Kidney tubule cell (primary cell): Measurements from ENCODE around the gene ASPSCR1.

Source experiments
- DNase-seq: peaks from one replicate; pipeline ENCODE4 v3.0.0-alpha.2; 2018; ENCODE audit warnings: low spot score

Gene ASPSCR1, protein sequence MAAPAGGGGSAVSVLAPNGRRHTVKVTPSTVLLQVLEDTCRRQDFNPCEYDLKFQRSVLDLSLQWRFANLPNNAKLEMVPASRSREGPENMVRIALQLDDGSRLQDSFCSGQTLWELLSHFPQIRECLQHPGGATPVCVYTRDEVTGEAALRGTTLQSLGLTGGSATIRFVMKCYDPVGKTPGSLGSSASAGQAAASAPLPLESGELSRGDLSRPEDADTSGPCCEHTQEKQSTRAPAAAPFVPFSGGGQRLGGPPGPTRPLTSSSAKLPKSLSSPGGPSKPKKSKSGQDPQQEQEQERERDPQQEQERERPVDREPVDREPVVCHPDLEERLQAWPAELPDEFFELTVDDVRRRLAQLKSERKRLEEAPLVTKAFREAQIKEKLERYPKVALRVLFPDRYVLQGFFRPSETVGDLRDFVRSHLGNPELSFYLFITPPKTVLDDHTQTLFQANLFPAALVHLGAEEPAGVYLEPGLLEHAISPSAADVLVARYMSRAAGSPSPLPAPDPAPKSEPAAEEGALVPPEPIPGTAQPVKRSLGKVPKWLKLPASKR

GRCh38 chr17:81977211-81977808 is at the start of gene ASPSCR1:
TSS of gene ASPSCR1 (plus strand) at chr17:81977629. CDS start at chr17:81977647, 18 bp downstream.
- peak; percentile 92 for DNase-seq

DNA sequence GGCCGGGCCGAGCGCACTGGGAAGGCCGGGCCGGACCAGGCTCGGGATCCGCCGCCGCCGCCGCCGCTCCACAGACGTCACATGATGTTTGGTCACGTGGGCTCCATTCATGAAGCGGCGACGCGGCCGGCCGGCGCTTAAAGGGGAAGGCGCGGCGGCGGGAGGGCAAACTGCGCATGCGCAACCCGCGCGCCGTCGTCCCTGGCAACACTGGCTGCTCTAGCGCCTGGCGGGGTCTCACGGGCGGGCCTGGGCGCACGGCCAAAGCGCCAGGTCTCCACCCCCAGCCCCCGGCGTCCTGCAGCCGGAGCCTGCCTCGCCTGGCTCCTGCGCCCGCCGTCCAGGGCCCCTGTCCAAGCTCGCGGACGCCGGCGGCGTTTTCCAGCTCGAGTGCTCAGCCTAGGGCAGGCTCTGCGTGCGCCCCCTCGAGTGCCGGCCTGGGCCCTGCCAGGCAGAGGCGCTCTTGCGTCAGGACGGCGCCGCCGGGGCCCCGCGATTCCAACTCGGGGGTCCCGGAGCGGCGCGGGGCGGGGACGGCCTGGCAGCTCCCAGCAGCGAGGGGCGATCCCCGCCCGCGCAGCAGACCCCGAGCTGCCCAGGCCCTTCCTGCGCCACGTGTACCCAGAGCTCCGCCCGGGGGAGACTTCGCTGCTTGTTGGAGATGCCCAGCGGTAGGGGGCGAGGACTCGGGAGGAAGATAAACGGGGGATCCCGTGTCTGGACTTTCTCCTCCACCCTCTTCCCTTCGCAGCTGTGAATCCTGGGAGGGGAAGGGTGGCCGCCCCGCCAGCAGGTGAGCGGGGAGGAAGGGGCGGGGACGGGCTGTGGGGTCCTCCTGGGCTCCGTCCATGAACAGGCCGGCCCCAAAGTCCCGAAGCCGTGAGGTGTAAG is 49.5 kb upstream of the ASPSCR1 start, which contains the start of gene MAFG:
Gene MAFG, minus strand, starts transcription at position 83 of the 891 bp plus-strand sequence. CDS start 4,550 bp downstream, outside the sequence.
- DNase-seq, result peak; percentile 95

GRCh38 chr17:81928544-81929252 is 48.7 kb upstream of the ASPSCR1 start:
- DNase-seq, result peak; percentile 23

- no peak for DNase-seq
Measured at GRCh38 chr17:81929253-81930141, 47.9 kb upstream of the ASPSCR1 start.

- peak; percentile 11 for DNase-seq
Measured at GRCh38 chr17:81930142-81931125, 47.0 kb upstream of the ASPSCR1 start.

GRCh38 chr17:81931189-81931556 is 46.3 kb upstream of the ASPSCR1 start:
- DNase-seq, result no peak

- DNase-seq, result no peak
Measured at GRCh38 chr17:81931557-81932332, 45.7 kb upstream of the ASPSCR1 start.

- DNase-seq, result no peak
Measured at GRCh38 chr17:81932333-81932983, 45.0 kb upstream of the ASPSCR1 start.

GRCh38 chr17:81933178-81933699 is 44.2 kb upstream of the ASPSCR1 start:
- DNase-seq, result no peak

- DNase-seq, result no peak
Measured at GRCh38 chr17:81934098-81934757, 43.2 kb upstream of the ASPSCR1 start.

- DNase-seq, result no peak
Measured at GRCh38 chr17:81934850-81935708, 42.4 kb upstream of the ASPSCR1 start.

DNA sequence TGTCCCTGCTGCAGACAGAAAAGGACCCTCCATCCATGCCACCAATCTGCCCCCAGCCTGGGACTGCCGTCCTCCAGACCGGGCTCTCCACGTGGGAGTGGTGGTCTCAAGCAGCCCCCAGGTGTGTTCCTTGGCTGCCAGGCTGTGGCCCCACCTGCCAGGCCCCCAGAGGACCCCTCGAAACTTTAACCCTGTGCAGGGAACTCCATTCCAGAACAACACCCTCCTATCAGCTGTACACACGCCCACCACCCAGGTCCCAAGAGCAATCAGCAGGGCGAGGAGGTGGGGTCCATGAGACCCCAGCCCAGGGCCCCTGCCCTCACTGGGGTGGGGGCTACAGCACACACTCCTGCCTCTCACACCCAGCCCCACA is 41.7 kb upstream of the ASPSCR1 start:
- no peak for DNase-seq

- no peak for DNase-seq
Measured at GRCh38 chr17:81939218-81939617, 38.2 kb upstream of the ASPSCR1 start.

- DNase-seq, result no peak
Measured at GRCh38 chr17:81939881-81940385, 37.5 kb upstream of the ASPSCR1 start.

DNA sequence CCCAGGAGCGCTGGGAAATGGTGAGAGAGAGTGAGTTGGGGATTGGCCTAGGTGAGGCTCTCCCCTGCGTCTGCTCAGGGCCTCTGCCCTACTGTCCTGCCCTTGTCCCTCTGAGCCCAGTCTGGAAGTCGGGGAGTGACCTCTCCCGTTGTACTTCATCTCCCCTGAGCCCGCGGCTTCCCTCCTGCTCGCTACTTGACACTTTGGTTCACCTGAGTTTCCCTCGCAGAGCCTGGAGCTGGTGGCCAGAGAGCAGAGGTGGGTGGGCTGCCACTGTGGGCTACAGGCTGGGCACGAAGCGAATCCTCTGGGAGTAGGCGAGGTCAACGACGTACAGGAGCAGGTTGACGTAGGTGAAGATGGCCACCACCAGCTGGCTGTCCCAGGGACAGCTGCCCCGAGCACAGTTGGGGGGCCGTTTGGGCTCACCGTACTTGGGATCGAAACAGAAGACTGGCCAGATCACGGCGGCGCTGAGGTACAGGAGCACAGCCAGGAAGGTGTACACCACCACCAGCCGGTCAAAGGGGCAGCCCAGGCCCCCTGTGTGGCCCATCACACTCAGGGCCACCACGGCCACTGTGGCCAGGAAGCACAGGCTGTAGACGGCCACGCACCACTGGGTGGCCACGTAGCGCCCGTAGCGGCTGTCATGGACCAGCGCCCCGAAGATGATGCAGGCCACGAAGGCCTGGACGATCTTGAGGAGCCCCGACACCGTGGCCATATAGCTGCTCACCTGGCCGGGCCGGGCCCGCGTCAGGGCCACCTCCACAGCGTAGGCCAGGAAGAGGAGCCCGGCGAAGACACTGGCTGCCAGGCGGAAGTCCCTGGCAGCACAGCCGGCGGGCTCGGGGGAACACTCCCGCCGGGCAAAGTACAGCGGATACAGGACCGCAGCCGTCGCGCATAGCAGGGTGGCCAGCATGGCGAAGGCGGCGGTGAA is 36.6 kb upstream of the ASPSCR1 start:
- no peak for DNase-seq
